Inflammatory macrophage (primary cell): ENCODE results near the gene VEGFD.

Experiments
- DNase-seq, 2 donors: peaks; one replicate each; pipeline ENCODE4 v3.0.0-alpha.2; 2020 to 2022
- total RNA-seq, 18 experiments: gene quantifications; one replicate each; lab custom pipeline; 2026; ENCODE audit warnings: mixed read lengths in 6 of 18, inconsistent platforms in 2 of 18; lab: John Stamatoyannopoulos, UW

Gene VEGFD
- total RNA-seq, result 0 to 0.72 (median 0.16) reads per million in 18 experiments

DNA sequence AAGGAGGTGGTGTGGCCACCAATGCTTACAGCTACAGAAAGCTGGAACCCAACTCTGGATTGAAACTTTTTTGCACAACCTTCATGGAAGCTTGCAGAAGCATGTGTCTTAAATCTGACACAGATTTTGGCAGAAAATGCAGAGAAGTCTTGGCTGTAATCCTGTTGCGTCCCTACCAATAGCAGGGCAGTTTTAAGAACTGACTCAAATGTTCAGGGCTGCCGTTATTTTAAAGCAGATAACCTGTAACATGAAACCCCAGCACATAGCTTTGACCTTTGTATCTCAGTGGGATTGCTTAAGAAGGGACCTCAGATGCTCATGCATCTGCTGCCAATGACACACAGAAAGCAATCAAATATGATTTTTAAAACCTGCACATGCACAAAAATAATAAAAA, at the start of gene VEGFD:
TSS of gene VEGFD (minus strand) at position 110 of the 400 bp plus-strand sequence. CDS start 467 bp downstream, outside the sequence.
- no peak for DNase-seq

- no peak for DNase-seq
Measured at GRCh38 chrX:15430584-15430983, 46.4 kb upstream of the VEGFD start.

DNA sequence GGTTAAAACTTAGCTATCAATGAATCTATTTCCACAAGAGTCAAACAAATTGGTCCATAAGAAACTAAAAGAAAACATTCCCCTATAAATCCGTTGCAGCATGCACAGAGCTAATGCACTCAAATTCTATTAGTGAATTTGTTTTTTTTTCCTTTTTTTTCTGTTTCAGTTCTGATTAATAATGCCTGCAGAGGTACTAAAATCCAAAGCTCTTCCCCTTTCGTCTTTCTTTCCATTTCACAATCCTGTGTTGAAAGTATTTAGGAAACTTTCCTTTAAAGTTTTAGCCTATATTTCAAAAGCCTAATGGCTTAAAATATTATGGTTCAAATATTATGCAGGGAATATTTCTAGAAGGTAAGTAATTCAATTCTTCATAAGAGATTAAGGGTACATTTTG, 45.9 kb upstream of the VEGFD start:
- peak; percentile 1 to 51 for DNase-seq

- DNase-seq, result no peak
Measured at GRCh38 chrX:15425024-15425423, 40.8 kb upstream of the VEGFD start.

DNA sequence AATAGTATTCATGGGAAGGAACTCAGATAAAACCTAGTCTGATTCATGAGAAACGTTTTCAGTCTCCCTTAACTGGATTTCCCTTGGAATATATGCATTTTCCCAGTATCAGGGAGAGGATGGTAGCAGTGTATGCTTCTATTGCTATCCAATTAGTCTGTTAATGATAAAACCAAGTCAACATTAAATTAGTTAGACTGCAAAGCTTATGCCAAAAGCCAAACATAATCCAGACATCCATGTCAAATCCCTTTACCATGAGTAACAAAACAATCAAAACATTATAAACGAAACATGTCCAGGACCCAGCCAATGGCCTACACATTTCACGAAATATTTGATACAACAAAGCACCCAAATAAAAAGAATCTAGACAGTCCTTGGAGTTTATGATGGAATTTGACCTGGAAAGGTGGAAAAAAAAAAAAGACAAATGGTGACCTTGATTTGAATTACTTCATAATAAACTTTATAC, 34.5 kb upstream of the VEGFD start:
- no peak for DNase-seq

DNA sequence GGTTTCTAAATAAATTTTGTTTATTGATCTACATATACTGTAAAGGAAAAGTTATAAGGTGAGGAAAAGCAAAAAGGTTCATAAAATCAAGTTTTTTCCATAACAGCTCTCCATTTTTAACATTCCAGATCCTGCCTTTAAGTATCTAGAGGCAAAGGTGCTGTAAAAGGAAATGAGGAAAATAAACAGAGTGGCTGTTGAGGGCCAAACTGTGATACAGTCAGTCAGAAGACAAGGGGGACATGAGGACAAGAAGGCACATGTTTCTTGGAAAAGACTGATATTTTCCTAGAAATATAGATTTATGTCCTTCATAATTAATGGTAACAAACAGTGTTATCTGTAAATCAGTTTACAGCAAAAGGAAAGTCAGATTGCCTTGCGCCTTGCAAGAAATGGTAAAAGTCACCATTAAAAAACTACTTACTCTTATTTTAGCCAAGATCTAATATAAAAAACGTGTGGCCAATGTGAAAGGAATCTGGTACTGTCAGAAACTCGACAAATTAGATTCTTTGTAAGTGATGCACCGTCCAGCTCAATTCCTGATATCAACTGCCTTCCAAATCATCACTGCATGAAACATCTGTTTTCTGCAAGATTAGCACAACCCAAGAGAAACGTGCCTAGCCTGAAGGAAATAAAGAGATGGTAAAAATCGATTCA, 34.0 kb upstream of the VEGFD start:
- no peak for DNase-seq

DNA sequence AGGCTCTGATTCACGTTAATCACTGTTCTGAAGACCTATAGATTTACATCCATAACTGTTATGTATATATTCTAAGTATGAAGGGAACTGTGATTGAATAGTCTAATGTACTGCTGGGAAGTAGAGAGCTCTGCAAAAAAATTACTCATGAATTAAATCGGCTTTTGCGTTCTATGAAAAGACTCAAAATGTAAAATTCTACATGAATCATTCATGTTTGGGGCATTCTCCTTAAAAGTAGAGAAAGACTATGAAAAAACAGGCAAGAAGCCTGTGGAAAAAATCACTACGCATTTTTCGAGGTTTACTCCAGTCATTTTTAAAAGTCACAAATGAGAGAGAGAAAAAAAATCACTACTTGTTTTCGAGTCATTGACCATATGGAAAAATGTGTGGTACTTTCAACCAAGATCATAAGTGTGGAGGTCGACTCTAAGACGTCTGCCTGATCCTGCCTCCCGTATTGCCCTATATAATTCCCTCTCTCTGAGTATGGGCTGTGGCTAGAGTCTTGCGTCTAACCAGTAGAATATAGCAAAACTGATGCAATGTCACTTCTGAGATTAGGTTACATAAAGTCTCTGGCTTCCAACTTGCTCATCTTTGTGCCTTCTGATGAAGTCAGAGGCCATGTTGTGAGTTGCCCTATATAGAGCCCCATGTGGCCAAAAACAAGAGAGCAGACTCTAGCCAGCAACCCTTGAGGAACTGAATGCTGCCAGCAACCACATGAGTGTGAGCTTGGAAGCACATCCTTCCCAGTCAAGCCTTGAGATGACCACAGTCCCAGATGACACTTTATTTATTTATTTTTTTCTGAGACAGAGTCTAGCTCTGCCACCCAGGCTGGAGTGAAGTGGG, 32.1 kb upstream of the VEGFD start:
- peak in 1 of 2 donors; percentile 13 for DNase-seq

DNA sequence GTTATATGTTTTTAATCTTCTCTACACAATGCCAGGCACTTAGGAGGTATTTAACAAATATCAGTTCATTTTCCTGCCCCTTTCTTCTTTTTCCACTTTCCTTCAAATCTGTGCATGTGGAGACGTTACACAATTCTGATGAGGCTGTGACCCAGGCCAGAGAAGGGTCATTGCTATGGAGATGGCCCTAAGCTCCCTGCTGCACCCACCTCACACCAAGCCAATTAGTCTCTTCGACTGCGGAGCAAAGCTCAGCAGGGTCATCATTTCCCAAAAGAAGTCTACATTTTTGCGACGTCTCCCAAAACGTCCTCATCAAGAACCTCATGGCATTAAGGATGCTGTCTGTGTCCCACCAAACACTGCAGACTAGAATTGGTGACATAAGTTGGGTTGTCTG, 28.9 kb upstream of the VEGFD start:
- DNase-seq, result no peak

DNA sequence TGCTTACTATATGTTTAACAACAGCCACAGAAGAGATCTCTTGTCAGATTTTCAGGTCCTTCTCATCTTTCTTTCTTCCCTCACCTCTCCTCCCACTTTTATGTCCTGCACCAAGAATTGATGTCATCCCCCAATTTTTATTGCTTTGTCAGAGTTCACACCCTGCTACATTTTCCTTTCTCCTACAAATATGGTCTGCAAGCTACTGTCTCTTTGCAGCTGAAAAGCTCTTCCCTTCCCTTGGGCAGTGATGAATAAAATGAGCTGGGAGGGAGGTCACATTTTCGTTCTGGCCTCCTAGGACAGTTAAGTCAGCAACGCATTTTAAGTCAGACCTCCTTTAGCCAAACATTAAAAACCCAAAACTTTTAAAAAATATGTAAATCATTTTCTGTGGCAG, 26.7 kb upstream of the VEGFD start:
- no peak for DNase-seq

GRCh38 chrX:15410430-15410829, 26.2 kb upstream of the VEGFD start:
- no peak for DNase-seq

GRCh38 chrX:15405846-15406245, 21.6 kb upstream of the VEGFD start:
- DNase-seq, result no peak

GRCh38 chrX:15404401-15405096, 20.3 kb upstream of the VEGFD start:
- no peak for DNase-seq

- DNase-seq, result no peak
Measured at GRCh38 chrX:15401378-15401777, 17.2 kb upstream of the VEGFD start.

DNA sequence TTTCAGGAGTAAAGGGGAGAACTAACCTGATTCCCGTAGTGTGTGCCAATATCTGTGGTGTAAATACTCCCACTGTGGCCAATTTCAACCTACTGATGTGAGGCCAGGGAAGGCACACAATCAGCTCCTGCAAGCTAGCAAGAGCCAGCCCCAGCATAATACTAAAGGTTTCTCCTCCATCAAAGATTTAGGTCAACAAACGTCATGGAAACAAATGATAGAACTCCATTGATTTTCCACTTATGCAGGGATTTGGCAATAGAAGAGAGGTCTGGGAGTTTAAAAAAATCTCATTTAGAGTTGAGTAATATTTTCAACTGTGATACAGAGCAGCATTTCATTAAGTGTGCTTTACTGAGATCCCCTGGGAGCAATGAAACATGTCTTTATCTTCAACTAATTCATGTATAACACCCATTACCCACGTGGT, 15.8 kb upstream of the VEGFD start:
- DNase-seq, result no peak

DNA sequence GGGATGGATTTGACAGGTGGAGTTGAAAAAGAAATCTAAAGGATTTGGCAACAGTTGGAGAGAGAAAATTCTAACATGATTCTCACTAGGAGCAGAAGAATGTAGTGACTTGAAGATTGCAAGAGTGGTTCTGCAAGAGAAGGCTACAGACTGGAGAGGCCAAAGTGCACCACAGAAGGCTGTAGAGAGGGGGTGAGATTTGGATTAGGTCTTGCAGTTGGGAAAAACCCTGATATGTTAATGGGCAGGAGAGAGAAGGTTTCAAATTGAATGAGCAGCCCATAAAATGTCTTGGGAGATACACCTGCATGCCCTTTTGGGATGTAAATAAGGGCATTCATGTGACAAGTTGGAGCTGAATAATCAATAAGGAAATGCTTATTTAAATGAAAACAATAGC, 14.7 kb upstream of the VEGFD start:
- DNase-seq, result no peak

DNA sequence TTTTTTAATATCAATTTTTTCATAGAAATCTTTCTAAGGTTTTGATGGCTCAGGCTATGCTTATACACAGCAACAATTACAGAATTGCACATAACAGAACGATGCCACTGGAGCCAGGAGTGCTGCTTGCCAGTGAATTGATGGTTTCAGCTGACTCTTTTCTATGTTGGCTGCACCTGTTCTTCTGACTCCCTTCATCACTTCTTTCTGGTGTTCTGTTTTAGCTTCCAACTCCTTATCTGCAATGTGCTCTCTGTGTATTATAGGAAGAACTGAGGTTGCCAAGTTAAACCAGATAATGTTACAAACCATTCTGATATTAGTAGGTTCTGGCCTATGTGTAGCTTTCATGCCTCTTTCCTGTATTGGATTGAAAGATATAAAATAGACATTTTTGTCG, 11.6 kb upstream of the VEGFD start:
- no peak for DNase-seq

DNA sequence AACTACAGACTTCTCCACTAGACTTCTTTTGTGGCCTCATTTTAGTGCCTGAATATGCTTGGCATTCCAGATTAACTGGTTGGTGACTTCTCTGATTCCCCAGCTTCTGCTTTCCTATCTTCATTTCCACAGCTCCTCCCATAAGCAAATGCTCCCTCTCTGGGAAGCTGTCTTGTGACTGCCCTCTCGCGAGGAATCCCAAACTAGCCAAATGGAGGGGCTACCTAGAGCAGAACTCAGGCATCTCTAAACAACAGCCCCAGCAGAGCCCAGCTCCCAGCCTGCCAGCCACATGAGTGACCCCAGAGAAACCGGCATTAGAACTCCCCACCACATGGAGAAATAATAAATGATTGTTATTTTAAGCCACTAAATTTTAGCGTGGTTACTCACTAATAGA, 7.6 kb upstream of the VEGFD start:
- DNase-seq, result no peak

DNA sequence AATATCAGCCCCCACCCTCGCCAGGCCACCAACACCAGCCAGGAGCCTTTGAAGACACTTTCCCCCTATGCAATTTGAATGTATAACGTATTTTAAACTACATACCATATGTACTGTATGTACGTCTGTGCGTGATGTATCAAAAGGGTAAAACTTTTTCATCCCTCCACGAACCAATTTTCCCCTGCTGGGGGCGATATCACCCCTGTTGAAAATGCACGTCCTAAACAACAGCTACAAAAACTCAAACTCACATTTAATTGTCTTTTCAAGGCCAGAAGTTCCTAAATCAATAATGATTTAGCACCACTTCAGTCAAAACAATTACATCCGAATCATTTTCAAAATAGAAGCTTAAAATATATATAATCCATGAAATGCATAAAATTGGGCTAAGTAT, 1.4 kb downstream of the VEGFD start:
- DNase-seq, result no peak

DNA sequence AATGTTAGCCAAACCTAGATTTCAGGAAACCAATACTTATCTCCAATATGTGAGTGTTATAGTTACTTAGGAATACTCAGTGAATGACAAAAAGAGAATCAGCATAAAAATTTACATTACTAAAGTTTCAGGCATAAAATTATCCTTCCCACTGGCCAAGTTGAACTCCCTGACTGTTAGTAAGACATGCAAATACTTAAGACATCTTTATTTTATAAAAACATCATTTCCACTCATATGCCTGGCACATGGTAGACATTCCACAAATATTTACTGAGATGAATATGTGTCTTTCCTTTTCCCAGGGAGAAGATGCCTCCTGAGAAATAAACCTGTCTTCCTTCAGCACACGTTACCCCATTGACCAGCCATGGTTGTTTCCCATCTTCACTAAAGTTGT, 7.3 kb downstream of the VEGFD start:
- no peak for DNase-seq

GRCh38 chrX:15373976-15374375, 10.2 kb downstream of the VEGFD start:
- no peak for DNase-seq

- DNase-seq, result peak; percentile 59 to 60
Measured at GRCh38 chrX:15366506-15367352, 17.5 kb downstream of the VEGFD start.

- DNase-seq, result no peak
Measured at GRCh38 chrX:15359701-15360100, 24.5 kb downstream of the VEGFD start.
